HT-29 (cell line): ENCODE results near the gene KLHL42. TPM values are rescaled to one million over a fixed set of nuclear protein-coding genes. Genes with fewer than 3 reads are reported as not detected.

Experiments used
- small RNA-seq: library from RNA; depleted of rRNA; stranded (forward); fragments of <200 nt; gene quantifications from one replicate; pipeline ENCODE3, GENCODE V24; 2014
- total RNA-seq: library from RNA; depleted of rRNA; stranded (reverse); fragments of >200 nt; shearing (Covaris generic); gene quantifications from 2 replicates; pipeline ENCODE4 v1.2.3, GENCODE V29; 2014; rRNA removed

The KLHL42 gene
- total RNA-seq, 1 experiment from 2014 or later, result 39.5 TPM

Small RNA genes lying within 50 kb of the gene (small RNA-seq; reads per million reads assigned to genes)
- gene RF00019 (not detected), gene RF02271 (not detected)

Other genes starting within 250 kb of the KLHL42 start
- gene REP15, start 83.8 kb upstream of the KLHL42 start, total RNA-seq, result 0.38 and 0.57 TPM in 2 replicates
- 61.5 and 63.1 TPM in 2 replicates for gene MRPS35, start 69.4 kb upstream of the KLHL42 start, total RNA-seq
- not detected in 2 replicates for gene MANSC4, start within 50 bp of the KLHL42 start, total RNA-seq
- gene PTHLH, start 192.5 kb downstream of the KLHL42 start, total RNA-seq, result 0.46 and 1.6 TPM in 2 replicates